Peyer's patch (tissue), 4 donors: ENCODE results near the gene SIK1.
"Not testable (repeated sequence)": the region's sequence is repeated elsewhere in the genome, so short reads cannot be mapped to it uniquely, and the experiment has no call there.

Source experiments
- POLR2A ChIP-seq, 2 donors: fragments of 450-650 bp; IDR thresholded peaks; one replicate each; pipeline ENCODE4 v1.5.1; 2017; ENCODE audit warnings: antibody characterized with exemption in 2 of 2, mild to moderate bottlenecking in 2 of 2, moderate library complexity in 2 of 2
- TF ChIP-seq, protein P1 (sequence below), 6 experiments: fragments of 450-650 bp in 4 of 6; fragments of 200-600 bp in 2 of 6; sonication (generic) in 1 of 6; IDR thresholded peaks; one replicate each; pipeline ENCODE4 v1.5.1; 2017 to 2019; ENCODE audit warnings: antibody characterized with exemption in 6 of 6, mild to moderate bottlenecking in 3 of 6, moderate library complexity in 1 of 6

- TF ChIP-seq, protein P1, sequence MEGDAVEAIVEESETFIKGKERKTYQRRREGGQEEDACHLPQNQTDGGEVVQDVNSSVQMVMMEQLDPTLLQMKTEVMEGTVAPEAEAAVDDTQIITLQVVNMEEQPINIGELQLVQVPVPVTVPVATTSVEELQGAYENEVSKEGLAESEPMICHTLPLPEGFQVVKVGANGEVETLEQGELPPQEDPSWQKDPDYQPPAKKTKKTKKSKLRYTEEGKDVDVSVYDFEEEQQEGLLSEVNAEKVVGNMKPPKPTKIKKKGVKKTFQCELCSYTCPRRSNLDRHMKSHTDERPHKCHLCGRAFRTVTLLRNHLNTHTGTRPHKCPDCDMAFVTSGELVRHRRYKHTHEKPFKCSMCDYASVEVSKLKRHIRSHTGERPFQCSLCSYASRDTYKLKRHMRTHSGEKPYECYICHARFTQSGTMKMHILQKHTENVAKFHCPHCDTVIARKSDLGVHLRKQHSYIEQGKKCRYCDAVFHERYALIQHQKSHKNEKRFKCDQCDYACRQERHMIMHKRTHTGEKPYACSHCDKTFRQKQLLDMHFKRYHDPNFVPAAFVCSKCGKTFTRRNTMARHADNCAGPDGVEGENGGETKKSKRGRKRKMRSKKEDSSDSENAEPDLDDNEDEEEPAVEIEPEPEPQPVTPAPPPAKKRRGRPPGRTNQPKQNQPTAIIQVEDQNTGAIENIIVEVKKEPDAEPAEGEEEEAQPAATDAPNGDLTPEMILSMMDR (IDR thresholded peaks at IDR 0.05), result not testable (repeated sequence)
- not testable (repeated sequence) for TF ChIP-seq POLR2A (IDR thresholded peaks at IDR 0.05)
Observed at GRCh38 chr21:43469719-43470458, 43.0 kb upstream of the SIK1 start.
